Loucy (cell line): ENCODE results near the gene PRDM10.

Source experiments
- CTCF ChIP-seq: fragments of 200-600 bp; sonication (generic); conservative IDR thresholded peaks from 2 replicates; pipeline ENCODE4 v1.5.1; 2014; ENCODE audit warnings: mild to moderate bottlenecking, antibody characterized with exemption, low read length
- EZH2phosphoT487 ChIP-seq: fragments of 200-600 bp; IDR thresholded peaks from 2 replicates; pipeline ENCODE4 v1.6.1; 2018; ENCODE audit warnings: antibody characterized with exemption, mild to moderate bottlenecking, moderate library complexity, borderline replicate concordance

- TF ChIP-seq CTCF (no peak), EZH2phosphoT487 (no peak)
Measured at GRCh38 chr11:130001461-130002351, 929 bp downstream of the PRDM10 start.
